Mucosa of gallbladder (tissue), 1 donor: ENCODE results near the gene LZIC. TPM values are rescaled to one million over a fixed set of nuclear protein-coding genes. Genes with fewer than 3 reads are reported as not detected.
A peak's percentile ranks its signal among the peaks of the same experiment; 100 is the strongest.

Source experiments
- DNase-seq: peaks from one replicate; pipeline ENCODE4 v3.0.0-alpha.2; 2020; ENCODE audit warnings: low spot score
- total RNA-seq: library from RNA; stranded (reverse); gene quantifications from one replicate; pipeline ENCODE4 v1.2.1, GENCODE V29; 2021
- donor health status: DM: no; HTN: no; CAD: no.

Gene LZIC
- total RNA-seq, 1 donor from 2014 or later: 39.1 TPM

DNA sequence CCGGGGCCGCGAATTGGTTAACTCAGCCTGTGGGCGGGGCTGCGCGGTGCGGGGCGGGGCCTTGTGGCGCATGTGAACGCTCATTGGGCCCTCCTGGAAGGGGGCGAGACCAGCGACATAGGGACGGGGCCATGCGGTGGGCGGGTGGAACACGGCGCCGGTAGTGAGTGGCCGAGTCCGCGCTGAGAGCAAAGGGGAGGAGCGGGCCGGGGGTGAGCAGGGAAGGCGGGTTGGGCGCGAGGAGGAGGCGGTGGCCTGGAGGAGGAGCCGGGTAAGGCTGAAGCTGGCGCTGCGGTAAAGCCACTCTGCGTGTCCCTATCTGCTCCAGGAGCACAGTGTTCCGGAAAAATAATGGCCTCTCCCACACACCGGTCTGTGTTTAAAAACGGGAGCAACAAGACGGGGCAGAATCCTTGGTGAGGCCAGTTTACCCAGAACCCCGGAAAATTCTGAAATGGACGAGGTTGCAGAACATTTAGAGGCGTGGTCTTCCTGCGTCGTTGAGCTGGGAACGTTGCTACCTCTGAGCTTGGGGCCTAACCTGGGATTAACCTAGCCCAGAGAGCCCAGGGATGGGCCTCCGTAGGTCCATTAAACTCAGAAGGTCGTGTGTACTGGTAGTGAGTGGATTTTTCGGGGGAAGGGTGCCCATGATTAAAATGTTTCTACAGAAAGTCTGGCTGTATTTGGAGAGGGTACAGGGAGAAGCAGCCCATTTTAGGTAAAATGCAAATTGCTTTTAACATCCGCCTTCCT, 32.6 kb downstream of the LZIC start:
- peak; percentile 100 for DNase-seq

DNA sequence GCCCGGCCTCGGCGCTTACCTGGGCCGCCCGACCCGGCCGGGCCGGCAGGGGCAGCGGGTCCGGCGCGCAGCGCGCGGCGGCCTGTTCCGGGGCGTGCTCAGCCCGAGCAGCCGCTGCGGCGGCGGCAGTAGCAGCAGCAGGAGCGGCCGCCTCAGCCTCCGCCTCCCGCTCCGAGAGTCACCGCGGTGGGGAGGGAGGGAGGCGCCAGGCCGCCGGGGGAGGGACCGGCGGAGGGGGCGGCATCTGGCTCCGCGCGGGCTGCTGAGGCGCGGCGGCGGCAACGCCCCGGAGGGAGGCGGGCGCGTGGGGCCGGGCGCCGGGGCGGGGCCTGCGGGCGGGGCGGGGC, 33.1 kb downstream of the LZIC start, which contains the start of gene CTNNBIP1:
Gene CTNNBIP1 (minus strand): TSS at position 194 of the 347 bp plus-strand sequence. CDS start 38,205 bp downstream, outside the sequence.
- no peak for DNase-seq

DNA sequence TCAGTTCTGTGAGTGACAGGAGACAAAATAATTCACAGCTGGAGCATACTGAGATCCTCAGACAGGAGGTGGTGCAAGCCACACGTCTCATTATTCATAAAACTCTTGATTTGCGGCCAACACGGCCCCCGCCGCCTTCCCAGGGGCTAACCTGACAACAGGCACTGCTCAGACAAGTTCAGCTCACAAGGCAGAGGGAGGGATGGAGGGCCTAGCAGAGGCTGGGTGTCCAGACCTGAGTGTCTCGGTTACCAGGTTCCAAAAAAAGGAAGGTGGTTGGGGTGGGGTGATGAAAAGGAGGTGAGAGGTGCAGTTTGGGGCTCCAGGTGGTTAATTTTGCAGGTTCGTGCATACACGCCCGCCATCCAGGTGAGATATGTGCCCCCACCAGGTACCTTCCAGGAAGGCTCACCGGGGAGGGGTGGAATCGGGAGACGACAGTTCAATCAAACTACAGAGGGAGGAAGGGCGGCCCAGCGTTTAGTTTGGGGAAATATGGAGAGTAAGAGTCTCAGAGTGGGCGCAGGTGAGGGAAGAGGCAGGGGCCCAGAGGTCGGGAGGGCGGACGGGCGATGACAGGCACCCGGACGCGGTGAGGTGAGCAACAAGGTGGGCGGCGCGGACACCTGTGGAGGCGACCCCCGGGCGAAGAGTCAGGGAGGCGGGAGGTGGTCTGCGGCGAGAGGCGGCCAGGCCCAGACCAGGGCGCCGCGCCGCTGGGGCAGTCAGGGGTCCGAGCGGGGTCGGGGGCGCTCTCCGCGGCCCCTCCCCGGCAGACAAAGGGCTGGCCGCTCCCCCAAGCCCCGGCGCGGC, 33.8 kb downstream of the LZIC start:
- DNase-seq: no peak

DNA sequence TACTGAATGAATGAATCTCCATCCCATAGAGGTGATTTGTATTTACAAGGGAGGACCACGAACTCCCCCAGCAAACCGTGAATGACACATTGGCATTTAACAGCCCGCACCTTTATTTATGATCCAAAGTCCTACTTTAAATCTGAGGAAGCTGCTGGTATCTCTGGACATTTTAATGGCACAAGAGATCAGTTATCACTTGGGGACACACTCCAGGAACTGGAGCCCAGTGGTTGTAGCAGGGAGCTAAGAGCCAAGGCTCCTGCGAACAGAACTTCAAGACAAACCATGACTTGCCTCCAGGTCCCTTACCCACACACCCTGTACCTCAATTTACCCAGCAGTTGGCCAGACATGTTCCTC, 34.3 kb downstream of the LZIC start:
- no peak for DNase-seq

DNA sequence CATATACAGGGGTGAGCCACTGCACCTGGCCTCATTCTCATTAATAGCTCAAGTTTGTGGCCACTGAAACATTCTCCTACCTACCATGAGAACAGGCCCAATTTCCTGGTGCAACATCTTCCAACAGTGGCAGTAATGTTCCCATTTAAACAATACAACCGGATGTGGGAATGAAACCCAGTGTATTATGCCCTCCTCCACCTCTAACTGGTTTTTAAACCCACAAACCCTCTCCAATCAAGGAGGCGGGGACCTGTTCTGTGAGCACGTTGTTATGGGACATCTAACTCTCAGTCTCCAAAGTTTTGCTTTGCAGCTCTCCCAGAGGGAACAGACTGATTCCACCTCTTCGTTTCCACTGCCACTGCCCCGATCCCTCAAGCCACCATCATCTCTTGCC, 35.8 kb downstream of the LZIC start:
- no peak for DNase-seq

DNA sequence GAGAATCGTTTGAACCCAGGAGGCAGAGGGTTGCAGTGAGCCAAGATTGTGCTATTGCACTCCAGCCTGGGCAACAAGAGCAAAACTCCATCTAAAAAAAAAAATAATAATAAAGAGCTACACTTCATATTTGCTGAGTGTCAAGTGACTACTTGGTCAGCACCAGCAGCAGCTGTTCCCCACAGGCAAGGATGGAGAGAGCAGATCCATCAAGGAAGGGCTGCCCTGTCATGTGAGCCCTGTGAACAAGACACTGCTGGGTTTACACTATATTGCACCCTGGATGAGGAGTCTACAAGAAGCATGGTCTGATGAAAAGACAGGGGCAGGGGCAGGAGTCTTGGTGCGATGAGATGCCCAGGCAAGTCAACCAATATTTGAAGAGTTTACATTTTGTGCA, 36.7 kb downstream of the LZIC start:
- DNase-seq: no peak

DNA sequence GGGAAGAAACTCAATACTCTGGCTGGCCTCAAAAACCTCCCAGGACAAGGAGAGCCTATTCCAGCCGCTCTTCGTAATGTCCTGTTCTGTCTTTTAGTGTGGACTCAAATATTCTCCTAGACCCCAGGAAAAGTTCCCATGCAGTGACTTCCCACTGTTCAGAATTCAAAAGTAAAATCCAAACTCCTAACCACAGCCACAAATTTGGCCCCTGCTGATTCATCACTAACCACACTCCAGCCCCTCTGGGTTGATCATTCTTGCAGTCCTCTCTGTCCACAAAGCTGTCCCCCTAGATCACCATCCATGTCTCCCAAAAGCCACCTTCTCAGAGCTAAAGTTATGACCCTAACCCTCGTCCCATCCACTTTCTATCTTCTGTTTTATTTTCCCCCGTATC, 38.2 kb downstream of the LZIC start:
- DNase-seq: no peak

DNA sequence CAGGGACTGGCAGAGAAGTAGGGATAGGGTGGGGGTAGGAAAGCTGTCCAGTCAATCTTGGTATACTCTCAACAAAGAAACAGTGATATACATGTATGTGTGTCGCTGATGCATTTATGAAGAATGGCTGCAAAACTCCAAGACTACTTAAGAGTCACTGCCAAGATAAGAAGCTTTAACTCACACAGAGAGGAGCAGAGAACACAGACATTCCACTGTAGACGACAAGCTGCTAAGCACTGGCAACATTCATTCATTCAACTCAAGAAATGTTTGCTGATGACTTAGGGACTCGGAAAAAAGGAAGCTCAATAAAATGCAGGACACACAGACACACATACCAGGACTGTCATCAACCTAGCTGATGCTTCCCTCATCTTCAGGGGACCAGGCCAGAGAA, 38.6 kb downstream of the LZIC start:
- DNase-seq: no peak

DNA sequence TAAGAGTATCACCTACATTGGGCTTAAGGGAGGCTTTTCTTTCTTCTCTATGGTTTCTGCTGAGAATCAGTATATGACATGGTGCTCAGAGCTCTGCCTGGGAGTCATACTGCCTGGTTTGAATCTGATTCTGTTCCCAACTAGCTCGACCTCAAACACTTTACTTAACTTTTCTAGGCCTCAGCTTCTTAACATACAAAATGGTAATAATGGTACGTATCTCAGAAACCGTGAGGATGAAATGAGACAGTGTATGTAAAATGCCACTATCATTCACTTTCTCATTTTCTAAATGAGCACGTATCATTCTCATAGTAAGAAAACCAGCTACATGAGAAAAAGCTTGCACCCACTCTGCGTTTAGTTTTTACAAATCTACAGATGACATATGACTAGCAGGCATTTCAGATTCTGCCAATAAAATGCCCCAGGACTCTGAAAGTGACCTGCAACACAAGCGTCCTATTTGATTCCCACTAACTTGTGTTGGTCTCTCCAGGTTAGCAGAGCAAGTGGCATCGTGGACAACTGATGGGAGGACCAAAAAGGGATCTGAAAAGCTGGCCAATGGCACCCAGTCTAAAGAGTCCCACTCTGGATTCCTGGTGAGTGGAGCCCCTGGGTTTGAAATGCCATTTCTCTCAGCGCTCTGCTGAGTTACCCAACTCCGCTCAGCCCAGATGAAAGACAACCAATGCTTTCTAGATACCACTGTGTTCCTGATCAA, 39.2 kb downstream of the LZIC start:
- DNase-seq: no peak

DNA sequence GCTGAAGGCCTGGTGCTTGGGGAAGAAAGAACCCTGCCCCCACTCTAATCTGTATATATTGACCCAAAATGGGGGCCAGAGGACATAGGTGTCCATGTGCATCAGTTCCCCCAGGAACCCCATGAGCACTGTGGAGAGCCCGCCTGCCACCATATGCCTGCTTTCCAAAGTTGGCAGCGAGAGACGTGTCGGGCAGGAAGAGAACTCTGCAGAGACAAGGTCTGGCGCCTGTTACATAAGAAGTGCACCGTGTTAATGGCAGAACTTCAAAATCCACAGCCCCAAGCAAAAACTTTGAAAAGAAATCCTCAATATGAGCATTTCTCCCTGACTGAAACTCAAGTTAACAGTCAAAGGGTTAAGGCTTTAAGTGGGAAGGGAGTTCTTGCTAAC, 41.1 kb downstream of the LZIC start:
- no peak for DNase-seq

DNA sequence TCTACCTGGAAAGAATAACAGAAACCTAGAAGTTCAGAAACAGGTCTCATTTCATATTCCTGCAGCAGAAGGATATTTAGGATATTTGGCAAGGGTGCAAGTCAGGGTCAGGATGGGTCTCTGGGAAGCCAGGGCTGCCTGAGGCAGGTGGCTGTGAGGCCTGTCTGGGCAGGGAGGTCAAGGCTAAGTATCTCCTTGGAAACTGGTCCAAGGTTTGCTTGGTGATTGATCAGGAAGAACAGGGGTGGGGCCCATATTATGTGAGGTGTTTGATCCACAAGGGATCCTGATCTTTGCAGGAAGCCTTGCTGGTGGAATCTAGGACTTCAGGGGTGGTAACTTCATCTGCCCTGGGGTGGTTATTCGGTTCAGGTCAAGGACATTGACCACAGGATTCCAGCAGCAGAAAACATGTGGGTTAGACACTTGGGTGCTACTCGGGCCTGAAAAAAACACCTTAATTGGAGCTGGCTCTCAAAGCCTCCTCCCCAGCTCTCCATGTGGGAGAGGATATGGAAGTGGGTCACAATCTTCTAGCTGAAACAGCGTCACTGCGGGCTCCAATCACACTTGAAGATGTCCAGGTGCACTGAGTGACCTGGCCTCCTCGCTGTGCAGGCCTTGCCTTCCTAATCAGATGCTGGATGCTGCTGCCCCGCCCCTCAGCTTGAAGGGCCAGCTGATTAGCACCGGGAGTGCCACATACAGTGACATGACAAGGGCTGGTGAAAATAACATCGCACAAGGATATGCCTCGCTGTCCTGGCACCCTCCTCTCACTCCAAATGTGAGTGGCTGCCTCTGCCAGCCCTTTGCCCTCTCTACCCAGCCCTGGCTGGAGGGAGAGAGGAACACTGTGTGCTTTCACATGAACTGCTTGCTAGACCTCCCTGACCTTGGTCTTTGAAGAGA, 41.8 kb downstream of the LZIC start:
- DNase-seq: no peak

DNA sequence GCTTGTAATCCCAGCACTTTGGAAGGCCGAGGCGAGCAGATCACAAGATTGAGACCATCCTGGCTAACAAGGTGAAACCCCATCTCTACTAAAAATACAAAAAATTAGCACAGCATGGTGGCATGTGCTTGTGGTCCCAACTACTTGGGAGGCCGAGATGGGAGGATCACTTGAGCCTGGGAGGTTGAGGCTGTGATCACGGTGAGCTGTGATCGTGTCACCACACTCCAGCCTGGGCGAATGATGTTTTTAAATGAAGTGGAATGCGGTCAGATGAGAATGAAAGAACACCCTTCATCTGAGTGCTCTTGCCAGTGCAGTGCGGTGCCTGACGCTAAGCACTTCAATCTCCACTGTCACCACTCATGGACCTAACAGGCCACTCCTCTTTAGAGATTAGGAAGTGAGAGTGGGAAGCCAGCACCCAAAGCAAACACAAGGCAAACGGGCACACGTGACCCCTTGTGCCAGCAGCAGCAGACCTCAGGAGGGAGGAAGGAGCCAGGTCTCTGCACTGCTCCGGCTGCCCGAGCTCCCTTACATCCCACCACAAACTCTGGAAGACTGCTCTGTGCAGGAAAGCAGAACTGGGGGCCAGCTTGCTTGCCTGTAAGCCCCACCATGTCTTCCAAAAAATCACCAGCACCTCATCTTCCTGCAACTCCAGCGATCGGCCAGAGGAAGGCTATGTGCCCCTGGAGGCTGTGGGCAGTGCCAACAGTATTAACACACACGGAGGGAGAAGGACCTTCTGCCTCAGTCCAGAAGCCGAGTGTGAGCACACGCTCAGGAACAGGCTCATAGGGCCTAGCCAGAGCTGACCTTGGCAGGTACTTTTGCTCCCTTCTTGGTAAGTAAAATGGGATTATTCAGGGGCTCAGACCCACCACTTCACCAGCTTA, 42.8 kb downstream of the LZIC start:
- DNase-seq: peak; percentile 86

DNA sequence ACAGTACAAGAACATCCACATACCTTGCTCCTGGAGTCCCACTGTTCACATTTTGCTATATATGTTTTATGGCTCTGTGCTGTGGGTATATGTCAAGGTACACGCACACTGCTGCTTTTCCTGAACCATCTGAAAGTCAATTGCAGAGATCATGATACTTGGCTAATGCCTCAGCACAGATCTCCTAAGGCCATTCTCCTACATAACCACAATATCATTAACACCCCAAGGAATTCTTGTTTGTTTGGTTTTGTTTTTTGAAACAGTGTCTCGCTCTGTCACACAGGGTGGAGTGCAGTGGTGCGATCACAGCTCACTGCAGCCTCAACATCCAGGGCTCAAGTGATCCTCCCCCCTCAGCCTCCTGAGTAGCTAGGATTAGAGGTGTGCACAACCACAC, 49.1 kb downstream of the LZIC start:
- no peak for DNase-seq

DNA sequence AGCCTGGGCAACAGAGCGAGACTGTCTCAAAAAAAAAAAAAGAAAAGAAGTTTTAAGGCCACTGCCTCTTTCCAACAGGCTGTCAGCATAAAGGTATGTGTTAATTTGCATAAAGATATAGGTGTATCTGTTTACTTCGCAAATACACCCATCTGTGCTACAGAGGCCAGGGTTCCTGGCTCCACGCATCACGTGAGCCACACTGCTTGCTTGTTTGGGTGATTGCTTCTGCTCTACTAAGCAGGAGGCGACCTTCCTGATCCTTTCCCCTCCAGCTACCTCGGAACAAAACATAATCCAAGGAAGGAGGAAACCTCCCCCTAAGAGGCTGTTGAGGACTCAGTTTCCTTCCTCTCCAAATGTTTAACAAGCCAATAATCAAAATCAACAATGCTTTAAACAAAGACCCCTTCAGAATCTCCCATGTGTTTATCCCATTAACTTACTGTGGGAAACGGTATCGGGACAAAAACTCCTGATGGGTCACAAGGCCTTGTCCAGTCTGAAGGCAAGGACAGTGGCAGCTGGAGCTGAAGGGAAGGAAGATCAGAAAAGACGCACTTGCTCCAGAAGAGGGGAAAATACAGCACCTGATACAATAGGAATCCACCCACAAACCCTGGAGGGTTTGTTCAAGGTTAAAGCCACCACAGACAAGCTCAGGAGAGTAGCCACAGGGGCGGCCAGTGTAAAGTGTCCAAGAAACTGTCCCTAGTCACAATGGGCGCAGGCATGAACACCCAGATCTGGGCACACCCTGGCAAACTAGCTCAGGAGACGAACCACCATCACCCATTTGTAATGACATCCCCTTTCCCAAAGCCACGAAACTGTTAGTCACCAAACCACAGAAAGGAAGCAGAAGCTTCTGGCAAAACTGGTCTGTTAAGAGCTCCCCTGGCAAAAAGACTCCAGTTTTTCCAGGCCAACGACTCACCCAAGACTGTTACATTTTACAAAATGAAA, 50.3 kb downstream of the LZIC start:
- no peak for DNase-seq

DNA sequence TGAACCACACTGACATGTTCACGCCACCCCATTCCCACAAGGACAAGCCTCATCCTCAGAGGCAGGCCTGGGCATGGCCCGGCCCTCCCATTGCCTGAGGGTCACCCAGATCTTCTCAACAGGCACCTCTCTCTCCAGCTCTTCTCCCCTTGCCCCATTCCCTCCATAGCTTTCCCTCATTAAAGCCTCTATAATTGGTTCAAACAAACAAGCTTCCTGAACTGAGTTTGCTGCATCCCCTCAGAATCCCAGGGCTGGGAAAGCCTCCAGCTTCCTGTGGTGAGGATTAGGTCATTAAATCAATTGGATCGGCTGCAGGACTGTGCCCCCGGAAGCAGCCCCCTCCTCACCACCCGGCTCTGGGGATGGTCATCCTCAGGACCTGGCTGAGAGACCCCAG, 52.0 kb downstream of the LZIC start:
- no peak for DNase-seq

DNA sequence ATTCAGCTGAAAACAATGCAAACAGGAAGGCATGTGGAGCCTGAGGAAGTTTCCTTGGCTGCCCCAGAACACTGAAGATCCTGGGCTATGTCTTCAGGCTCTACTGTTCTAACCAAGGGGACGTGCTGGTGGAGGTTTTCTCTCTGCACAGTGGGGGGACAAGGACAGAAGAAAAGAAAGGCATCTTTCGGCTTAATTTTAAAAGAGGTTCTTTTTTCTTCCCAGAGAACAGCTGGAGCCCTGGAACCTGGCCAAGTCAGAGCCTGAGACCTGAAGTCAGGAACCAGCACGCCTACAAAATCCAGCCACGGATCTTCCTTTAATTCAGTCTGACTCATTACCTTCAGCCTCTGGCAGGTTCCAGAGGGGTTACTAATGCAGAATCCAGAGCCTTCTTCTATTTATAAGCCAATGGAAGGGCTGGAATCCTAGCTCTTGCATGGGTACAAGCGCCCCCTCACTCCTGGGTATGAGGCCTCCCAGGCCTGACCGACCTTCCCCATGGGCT, 52.9 kb downstream of the LZIC start:
- no peak for DNase-seq

DNA sequence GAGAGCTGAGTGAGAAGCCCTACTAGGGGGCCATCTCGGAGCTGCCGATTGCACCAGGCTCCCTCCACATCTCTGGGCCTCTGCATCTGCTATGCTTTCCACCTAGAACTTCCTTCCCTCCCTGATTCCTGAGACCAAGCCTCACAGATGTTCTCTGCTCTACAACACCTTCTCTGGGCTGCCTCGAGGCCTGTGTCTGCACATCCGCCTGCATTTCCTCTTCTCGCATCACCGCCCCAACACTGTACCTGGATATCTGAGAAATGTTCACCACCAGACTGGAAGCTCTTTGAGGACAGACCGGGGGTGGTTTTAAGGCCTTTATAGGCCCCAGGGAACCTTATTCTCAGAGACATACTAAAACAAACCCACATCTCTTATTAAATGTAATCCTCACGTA, 53.8 kb downstream of the LZIC start:
- no peak for DNase-seq

DNA sequence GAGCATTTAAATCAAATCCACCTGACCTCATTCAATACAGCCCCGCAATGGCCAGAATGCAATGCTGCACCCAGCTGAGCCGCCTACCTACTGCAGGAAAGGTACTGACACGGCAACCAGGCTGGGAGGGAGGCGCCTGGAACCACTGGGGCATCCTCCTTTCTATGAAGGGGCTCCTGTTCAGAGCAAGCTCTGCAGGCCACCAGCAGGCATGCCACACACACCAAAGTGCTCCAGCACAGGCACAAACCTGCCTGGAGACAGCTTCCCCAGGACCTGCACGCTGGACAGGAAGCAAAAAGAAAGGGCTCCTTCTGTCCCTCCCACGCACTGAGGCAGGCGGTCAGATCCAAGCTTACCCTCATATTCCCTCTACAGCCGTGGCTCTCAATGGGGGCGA, 54.3 kb downstream of the LZIC start:
- no peak for DNase-seq

DNA sequence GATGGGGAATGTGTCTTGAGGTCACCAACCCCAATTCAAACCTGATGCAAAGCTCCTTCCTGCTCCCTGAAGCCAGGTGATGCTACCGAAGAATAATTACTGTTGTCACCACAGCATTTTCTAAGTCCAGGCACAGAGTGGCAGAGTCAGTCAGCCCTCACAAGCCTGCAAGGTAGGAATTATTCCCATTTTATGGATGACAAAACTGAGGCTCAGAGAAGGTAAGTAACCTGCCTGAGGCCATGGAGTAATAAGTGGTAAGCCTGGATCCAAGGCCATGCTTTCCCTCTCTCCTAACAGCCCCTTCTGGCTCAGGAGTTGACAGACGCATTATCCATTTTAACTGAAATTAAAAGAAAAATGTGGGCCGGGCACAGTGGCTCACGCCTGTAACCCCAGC, 56.1 kb downstream of the LZIC start:
- DNase-seq: no peak
